Trophoblast cell (in vitro differentiated cells and primary cell): ENCODE data around the gene YY1AP1. TPM values are rescaled to one million over a fixed set of nuclear protein-coding genes. Genes with fewer than 3 reads are reported as not detected.

Experiments
- DNase-seq, 2 donors: peaks; one replicate each; pipeline ENCODE4 v3.0.0-alpha.2; 2016
- H2AFZ ChIP-seq: 2 replicates; pipeline ENCODE4 v1.6.1; 2013; ENCODE audit warnings: low read length, moderate library complexity, mild to moderate bottlenecking; ENCODE audit not compliant: insufficient read depth, poor library complexity
- H2AK5ac ChIP-seq: 2 replicates; pipeline ENCODE4 v1.6.1; 2013; ENCODE audit warnings: mild to moderate bottlenecking, low read length
- H2BK120ac ChIP-seq: 2 replicates; pipeline ENCODE4 v1.6.1; 2013; ENCODE audit warnings: low read length, mild to moderate bottlenecking, moderate library complexity; ENCODE audit not compliant: insufficient read depth, poor library complexity
- H2BK12ac ChIP-seq: 2 replicates; pipeline ENCODE4 v1.6.1; 2013; ENCODE audit warnings: mild to moderate bottlenecking, low read length, moderate library complexity
- H2BK5ac ChIP-seq: 2 replicates; pipeline ENCODE4 v1.6.1; 2013; ENCODE audit warnings: low read length, low read depth, moderate library complexity, mild to moderate bottlenecking; ENCODE audit not compliant: poor library complexity
- H3K14ac ChIP-seq: 2 replicates; pipeline ENCODE4 v1.6.1; 2013; ENCODE audit warnings: mild to moderate bottlenecking, low read length
- H3K18ac ChIP-seq: 2 replicates; pipeline ENCODE4 v1.6.1; 2013; ENCODE audit warnings: mild to moderate bottlenecking, low read length
- H3K23ac ChIP-seq: 2 replicates; pipeline ENCODE4 v1.6.1; 2013; ENCODE audit warnings: low read length
- H3K27ac ChIP-seq: 2 replicates; pipeline ENCODE4 v1.5.1; 2013; ENCODE audit warnings: low read depth, mild to moderate bottlenecking, inconsistent platforms, low read length, moderate library complexity
- H3K27me3 ChIP-seq: 2 replicates; pipeline ENCODE4 v1.6.1; 2013; ENCODE audit warnings: inconsistent platforms, mild to moderate bottlenecking, low read length, moderate library complexity; ENCODE audit not compliant: insufficient read depth
- H3K36me3 ChIP-seq, 2 experiments: 1 replicate in 1 of 2; 2 replicates in 1 of 2; pipeline ENCODE4 v1.6.1; 2013; ENCODE audit warnings: low read length in 2 of 2, mild to moderate bottlenecking in 2 of 2, moderate library complexity in 1 of 2; ENCODE audit not compliant: insufficient read depth in 2 of 2, control insufficient read depth in 1 of 2
- H3K4ac ChIP-seq: 2 replicates; pipeline ENCODE4 v1.6.1; 2013; ENCODE audit warnings: low read depth, mild to moderate bottlenecking, low read length, moderate library complexity
- H3K4me1 ChIP-seq, 2 experiments: 1 replicate in 1 of 2; 2 replicates in 1 of 2; pipeline ENCODE4 v1.6.1; 2013; ENCODE audit warnings: low read length in 2 of 2, mild to moderate bottlenecking in 2 of 2, moderate library complexity in 1 of 2; ENCODE audit not compliant: insufficient read depth in 2 of 2, control insufficient read depth in 1 of 2
- H3K4me2 ChIP-seq: 2 replicates; pipeline ENCODE4 v1.6.1; 2013; ENCODE audit warnings: inconsistent platforms, mild to moderate bottlenecking, low read length, moderate library complexity
- H3K4me3 ChIP-seq: 2 replicates; pipeline ENCODE4 v1.5.1; 2013; ENCODE audit warnings: mild to moderate bottlenecking, low read depth, low read length, inconsistent platforms
- H3K79me1 ChIP-seq: one replicate; pipeline ENCODE4 v1.6.1; 2013; ENCODE audit warnings: low read length
- H3K79me2 ChIP-seq: 2 replicates; pipeline ENCODE4 v1.6.1; 2013; ENCODE audit warnings: low read length, mild to moderate bottlenecking; ENCODE audit not compliant: control insufficient read depth, insufficient read depth, poor library complexity
- H3K9ac ChIP-seq: 2 replicates; pipeline ENCODE4 v1.6.1; 2013; ENCODE audit warnings: mild to moderate bottlenecking, low read length
- H3K9me3 ChIP-seq: 2 replicates; pipeline ENCODE4 v1.6.1; 2013; ENCODE audit warnings: low read depth, mild to moderate bottlenecking, control low read depth, inconsistent platforms, low read length; ENCODE audit not compliant: insufficient read depth
- H4K12ac ChIP-seq: 2 replicates; pipeline ENCODE4 v1.6.1; 2013; ENCODE audit warnings: low read depth, mild to moderate bottlenecking, low read length, moderate library complexity
- H4K8ac ChIP-seq: 2 replicates; pipeline ENCODE4 v1.6.1; 2013; ENCODE audit warnings: low read depth, mild to moderate bottlenecking, low read length, moderate library complexity
- H4K91ac ChIP-seq: one replicate; pipeline ENCODE4 v1.6.1; 2013; ENCODE audit warnings: low read depth, mild to moderate bottlenecking, low read length, moderate library complexity
- WGBS: extraction: QIAGEN DNeasy Blood & Tissue Kit; methylation state at CpG from one replicate; pipeline ENCODE4 v1.1.7; 2013; ENCODE audit warnings: missing lambda C conversion rate; ENCODE audit not compliant: insufficient read length, insufficient coverage; ENCODE audit errors: extremely low coverage; 5-methylcytosine and 5-hydroxymethylcytosine counted together
- polyA plus RNA-seq: library from polyadenylated mRNA; stranded (reverse); fragments of 200-250 nt; gene quantifications from 2 replicates; pipeline ENCODE4 v1.2.3, GENCODE V29; 2013

YY1AP1 gene
- 141 and 148 TPM in 2 replicates for polyA plus RNA-seq

- Histone ChIP-seq H3K23ac (no peak within 1 kb of the TSS), H3K14ac (peak within 1 kb of the TSS; percentile 98), H3K18ac (peak within 1 kb of the TSS; percentile 98), H2BK5ac (peak within 1 kb of the TSS; percentile 99), H2AK5ac (peak within 1 kb of the TSS; percentile 45), H4K91ac (peak within 1 kb of the TSS; percentile 97), H3K4me1 (peaks cover 0 to 7% of the 10 kb centered on the region in 2 experiments), H4K12ac (peak within 1 kb of the TSS; percentile 99), H3K79me1 (peaks cover 14% of the 10 kb centered on the region), H2AFZ (peak within 1 kb of the TSS; percentile 97), H3K36me3 (peaks cover 6 to 12% of the 10 kb centered on the region in 2 experiments), H3K9ac (peak within 1 kb of the TSS; percentile 99), H4K8ac (peak within 1 kb of the TSS; percentile 97), H3K4me2 (peak within 1 kb of the TSS; percentile 56), H3K27ac (peak within 1 kb of the TSS; percentile 96), H3K27me3 (no peaks in the 10 kb centered on the region), H3K4ac (peak within 1 kb of the TSS; percentile 100), H3K4me3 (peak within 1 kb of the TSS; percentile 98), H3K9me3 (peaks cover 5% of the 10 kb centered on the region), H3K79me2 (peaks cover 24% of the 10 kb centered on the region), H2BK120ac (peak within 1 kb of the TSS; percentile 93), H2BK12ac (peak within 1 kb of the TSS; percentile 86)
- no CpG with 5 or more reads among the region's 81 CpGs for WGBS
- peak; percentile 85 to 90 for DNase-seq
Measured at GRCh38 chr1:155688324-155689080, at the start of gene YY1AP1. YY1AP1 (minus strand) TSS chr1:155688774; CDS start chr1:155680436, 8,338 bp downstream.

GRCh38 chr1:155729031-155729898 lies 40.7 kb upstream of the YY1AP1 start:
- H2AFZ ChIP-seq = no peak overlapping the region
- H3K9me3 ChIP-seq = no peaks in the 10 kb centered on the region
- no peak overlapping the region for H4K91ac ChIP-seq
- no peak overlapping the region for H2BK5ac ChIP-seq
- no peak overlapping the region for H3K4me2 ChIP-seq
- H2AK5ac ChIP-seq = no peak overlapping the region
- no CpG with 5 or more reads among the region's 12 CpGs for WGBS
- no peaks in the 10 kb centered on the region for H3K79me1 ChIP-seq
- H3K79me2 ChIP-seq = no peaks in the 10 kb centered on the region
- peaks cover 29 to 31% of the 10 kb centered on the region in 2 experiments for H3K36me3 ChIP-seq
- H3K4ac ChIP-seq = no peak overlapping the region
- no peak overlapping the region for H4K8ac ChIP-seq
- H3K27me3 ChIP-seq = no peaks in the 10 kb centered on the region
- no peak overlapping the region for H3K27ac ChIP-seq
- H3K4me3 ChIP-seq = no peak overlapping the region
- H3K23ac ChIP-seq = no peak overlapping the region
- no peaks in the 10 kb centered on the region for H3K4me1 ChIP-seq
- H2BK120ac ChIP-seq = no peak overlapping the region
- DNase-seq = peak; percentile 82 to 91
- H4K12ac ChIP-seq = no peak overlapping the region
- no peak overlapping the region for H2BK12ac ChIP-seq
- no peak overlapping the region for H3K9ac ChIP-seq
- no peak overlapping the region for H3K18ac ChIP-seq
- H3K14ac ChIP-seq = no peak overlapping the region

GRCh38 chr1:155725142-155725541 lies 36.6 kb upstream of the YY1AP1 start:
- Histone ChIP-seq H3K27me3 (no peaks in the 10 kb centered on the region), H3K9me3 (no peaks in the 10 kb centered on the region), H4K12ac (no peak overlapping the region), H2BK120ac (no peak overlapping the region), H3K4ac (no peak overlapping the region), H3K36me3 (peaks cover 29 to 34% of the 10 kb centered on the region in 2 experiments), H2BK5ac (no peak overlapping the region), H2BK12ac (no peak overlapping the region), H3K4me1 (no peaks in the 10 kb centered on the region), H4K91ac (no peak overlapping the region), H3K27ac (no peak overlapping the region), H3K14ac (no peak overlapping the region), H3K4me3 (no peak overlapping the region), H2AFZ (no peak overlapping the region), H3K79me2 (no peaks in the 10 kb centered on the region), H3K4me2 (no peak overlapping the region), H4K8ac (no peak overlapping the region), H2AK5ac (no peak overlapping the region), H3K9ac (no peak overlapping the region), H3K79me1 (no peaks in the 10 kb centered on the region), H3K18ac (no peak overlapping the region), H3K23ac (no peak overlapping the region)
- no CpG with 5 or more reads among the region's 3 CpGs for WGBS
- no peak for DNase-seq

GRCh38 chr1:155719703-155720102 lies 31.1 kb upstream of the YY1AP1 start:
- Histone ChIP-seq H3K9ac (no peak overlapping the region), H3K4ac (no peak overlapping the region), H2BK5ac (no peak overlapping the region), H3K4me2 (no peak overlapping the region), H3K27ac (no peak overlapping the region), H2AFZ (no peak overlapping the region), H3K36me3 (peaks cover 27 to 35% of the 10 kb centered on the region in 2 experiments), H3K27me3 (no peaks in the 10 kb centered on the region), H3K23ac (no peak overlapping the region), H3K9me3 (no peaks in the 10 kb centered on the region), H2AK5ac (no peak overlapping the region), H3K14ac (no peak overlapping the region), H3K4me3 (no peak overlapping the region), H4K91ac (no peak overlapping the region), H2BK12ac (no peak overlapping the region), H4K8ac (no peak overlapping the region), H3K79me2 (no peaks in the 10 kb centered on the region), H3K4me1 (no peaks in the 10 kb centered on the region), H3K18ac (no peak overlapping the region), H4K12ac (no peak overlapping the region), H2BK120ac (no peak overlapping the region), H3K79me1 (no peaks in the 10 kb centered on the region)
- no peak for DNase-seq
- WGBS = no CpG with 5 or more reads among the region's 4 CpGs
